ENCODE results near the gene ZNRF4.

DNA sequence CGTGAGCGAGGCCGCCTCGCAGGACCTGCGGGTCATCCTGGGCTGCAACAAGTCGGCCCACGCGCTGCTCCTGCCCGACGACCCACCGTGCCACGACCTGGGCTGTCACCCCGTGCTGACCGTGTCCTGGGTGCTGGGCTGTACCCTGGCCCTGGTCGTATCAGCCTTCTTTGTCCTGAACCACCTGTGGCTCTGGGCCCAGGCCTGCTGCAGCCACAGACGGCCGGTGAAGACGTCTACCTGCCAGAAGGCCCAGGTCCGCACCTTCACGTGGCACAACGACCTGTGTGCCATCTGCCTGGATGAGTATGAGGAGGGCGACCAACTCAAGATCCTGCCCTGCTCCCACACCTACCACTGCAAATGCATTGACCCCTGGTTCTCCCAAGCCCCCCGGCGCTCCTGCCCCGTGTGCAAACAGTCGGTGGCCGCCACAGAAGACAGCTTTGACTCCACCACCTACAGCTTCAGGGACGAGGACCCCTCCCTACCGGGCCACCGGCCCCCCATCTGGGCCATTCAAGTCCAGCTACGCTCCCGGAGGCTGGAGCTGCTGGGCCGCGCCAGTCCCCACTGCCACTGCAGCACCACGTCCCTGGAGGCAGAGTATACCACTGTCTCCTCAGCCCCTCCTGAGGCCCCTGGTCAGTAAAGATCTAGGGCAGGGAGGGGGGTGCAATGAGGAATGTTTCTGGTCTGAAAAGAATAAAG is 1.1 kb downstream of the ZNRF4 start:
- TF ChIP-seq ZNF274 (IDR thresholded peaks at IDR 0.05; ENCODE audit: low read depth, low read length) (no peak), YY1 (IDR thresholded peaks at IDR 0.05; ENCODE audit: insufficient read depth, insufficient read length) (no peak), SUZ12 (IDR thresholded peaks at IDR 0.05; ENCODE audit: extremely low read depth, insufficient read depth, insufficient read length) (no peak)

Data from NT2/D1 (cell line).